MM.1S (cell line): ENCODE results near the gene LAMB3.

ENCODE experiments used
- EZH2 ChIP-seq: fragments of 300-600 bp; sonication (generic); optimal IDR thresholded peaks from 2 replicates; pipeline ENCODE3; 2017; ENCODE audit warnings: low read depth, mild to moderate bottlenecking, antibody characterized with exemption, low read length, mixed read lengths
- EZH2phosphoT487 ChIP-seq: fragments of 300-600 bp; sonication (generic); IDR thresholded peaks from 2 replicates; pipeline ENCODE4 v1.6.1; 2018; ENCODE audit warnings: antibody characterized with exemption, low read length
- TF ChIP-seq, protein P1 (sequence below): fragments of 300-600 bp; sonication (generic); IDR thresholded peaks from 2 replicates; pipeline ENCODE4 v1.5.1; 2016; ENCODE audit warnings: antibody characterized with exemption, low read length, mixed read lengths

DNA sequence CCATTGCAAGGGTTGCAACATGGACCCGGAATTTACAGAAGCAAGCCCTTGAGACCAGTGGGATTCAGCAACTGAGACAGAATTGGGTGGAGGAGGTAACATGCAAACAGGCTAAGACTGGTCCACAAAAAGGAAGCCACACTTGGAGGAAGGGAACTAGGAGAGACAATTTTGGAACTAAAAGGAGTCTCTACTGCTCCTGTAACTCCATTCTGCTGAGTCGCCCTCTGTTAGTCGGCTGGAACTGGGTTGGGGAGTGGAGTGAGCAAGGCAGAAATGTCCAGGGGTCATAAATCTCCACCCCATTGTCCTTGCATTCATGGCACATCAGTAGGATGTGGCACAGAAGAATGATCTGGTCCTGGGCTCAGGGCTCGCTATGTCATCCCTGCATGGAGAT lies 5.1 kb downstream of the LAMB3 start:
- no peak for TF ChIP-seq EZH2
- TF ChIP-seq EZH2phosphoT487 = no peak
- TF ChIP-seq, protein P1, sequence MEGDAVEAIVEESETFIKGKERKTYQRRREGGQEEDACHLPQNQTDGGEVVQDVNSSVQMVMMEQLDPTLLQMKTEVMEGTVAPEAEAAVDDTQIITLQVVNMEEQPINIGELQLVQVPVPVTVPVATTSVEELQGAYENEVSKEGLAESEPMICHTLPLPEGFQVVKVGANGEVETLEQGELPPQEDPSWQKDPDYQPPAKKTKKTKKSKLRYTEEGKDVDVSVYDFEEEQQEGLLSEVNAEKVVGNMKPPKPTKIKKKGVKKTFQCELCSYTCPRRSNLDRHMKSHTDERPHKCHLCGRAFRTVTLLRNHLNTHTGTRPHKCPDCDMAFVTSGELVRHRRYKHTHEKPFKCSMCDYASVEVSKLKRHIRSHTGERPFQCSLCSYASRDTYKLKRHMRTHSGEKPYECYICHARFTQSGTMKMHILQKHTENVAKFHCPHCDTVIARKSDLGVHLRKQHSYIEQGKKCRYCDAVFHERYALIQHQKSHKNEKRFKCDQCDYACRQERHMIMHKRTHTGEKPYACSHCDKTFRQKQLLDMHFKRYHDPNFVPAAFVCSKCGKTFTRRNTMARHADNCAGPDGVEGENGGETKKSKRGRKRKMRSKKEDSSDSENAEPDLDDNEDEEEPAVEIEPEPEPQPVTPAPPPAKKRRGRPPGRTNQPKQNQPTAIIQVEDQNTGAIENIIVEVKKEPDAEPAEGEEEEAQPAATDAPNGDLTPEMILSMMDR = no peak
